ENCODE results near the gene DENR. TPM values are rescaled to one million over a fixed set of nuclear protein-coding genes. Genes with fewer than 3 reads are reported as not detected.

The DENR gene, protein sequence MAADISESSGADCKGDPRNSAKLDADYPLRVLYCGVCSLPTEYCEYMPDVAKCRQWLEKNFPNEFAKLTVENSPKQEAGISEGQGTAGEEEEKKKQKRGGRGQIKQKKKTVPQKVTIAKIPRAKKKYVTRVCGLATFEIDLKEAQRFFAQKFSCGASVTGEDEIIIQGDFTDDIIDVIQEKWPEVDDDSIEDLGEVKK
- total RNA-seq = 35.7 TPM

DNA sequence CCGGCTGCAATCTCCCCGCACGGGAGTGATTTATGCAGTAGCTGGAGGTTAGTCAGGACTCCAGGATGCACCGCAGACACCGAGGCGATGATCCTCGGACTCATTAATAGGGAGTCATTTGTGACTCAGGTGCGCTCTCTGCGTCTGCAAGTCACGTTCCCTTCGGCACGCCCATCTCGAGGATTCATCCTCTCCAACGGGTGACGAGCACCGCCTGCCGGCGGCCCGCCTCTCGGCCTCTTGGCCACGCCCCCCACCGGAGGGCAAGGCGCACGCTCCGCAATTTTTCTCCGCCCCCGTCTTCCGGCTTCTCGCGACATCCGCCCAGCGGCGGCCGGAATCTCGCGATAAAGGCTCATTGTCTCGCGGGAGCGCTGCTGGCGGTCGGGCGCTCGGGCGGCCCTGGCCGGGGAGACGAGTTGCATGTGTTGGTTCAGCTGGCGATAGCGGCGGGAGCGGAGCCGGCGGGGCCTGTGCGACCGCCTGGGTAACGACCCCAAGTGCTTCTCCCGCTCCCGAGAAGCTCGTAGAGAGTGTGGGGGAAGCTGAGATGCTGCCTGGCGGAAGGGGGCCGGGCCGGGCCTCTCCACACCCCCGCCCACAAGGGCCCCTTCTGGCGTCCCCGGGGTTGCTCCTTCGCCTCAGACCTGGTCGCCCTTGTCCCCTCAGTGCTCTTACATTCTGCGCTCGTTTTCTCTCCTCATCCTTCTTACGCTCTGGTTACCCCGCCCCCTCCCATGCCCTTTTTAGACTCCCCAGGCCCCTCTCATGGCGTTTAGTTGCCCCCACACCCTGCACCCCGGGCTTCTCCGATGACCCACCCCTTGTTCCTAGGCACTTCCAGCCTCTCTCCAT, at the start of gene DENR:
DENR (plus strand) TSS at position 361 of the 855 bp plus-strand sequence. CDS start 878 bp downstream, outside the sequence.

DNA sequence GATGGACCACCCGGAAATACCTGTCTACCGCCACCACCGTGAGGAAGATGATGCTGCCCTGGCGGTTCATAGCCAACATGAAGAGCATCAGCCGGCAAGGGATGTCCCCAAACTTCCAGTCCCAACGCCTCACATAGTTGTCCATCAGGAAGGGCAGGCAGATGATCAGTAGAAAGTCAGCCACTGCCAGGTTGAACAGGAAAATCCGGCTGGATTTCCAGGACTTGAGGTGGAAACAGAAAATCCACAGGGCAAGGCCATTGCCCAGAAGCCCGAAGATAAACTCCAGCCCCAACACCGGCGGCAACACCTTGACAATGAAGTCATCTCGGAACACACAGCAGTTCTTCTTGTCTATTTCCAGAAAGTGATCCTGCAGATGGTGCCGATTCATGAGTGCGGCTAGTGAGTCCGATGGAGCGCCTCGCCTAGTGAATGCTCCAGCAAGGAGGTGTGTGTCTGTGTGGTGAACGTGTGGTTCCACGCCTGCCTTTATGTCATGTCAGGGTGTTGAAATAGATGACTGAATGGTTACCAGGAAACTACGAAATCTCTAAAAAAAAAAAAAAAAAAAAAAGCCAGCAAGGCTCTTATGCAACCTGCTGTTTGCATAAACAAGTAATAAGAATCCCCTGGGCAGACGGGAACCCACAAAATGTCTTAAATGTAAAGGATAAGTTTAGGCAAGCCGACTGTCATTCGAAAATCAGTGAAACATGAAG, 49.6 kb upstream of the DENR start, which contains the start of gene HCAR2:
HCAR2 (minus strand) TSS at position 468 of the 722 bp plus-strand sequence; CDS start at position 394, 74 bp downstream.

DNA sequence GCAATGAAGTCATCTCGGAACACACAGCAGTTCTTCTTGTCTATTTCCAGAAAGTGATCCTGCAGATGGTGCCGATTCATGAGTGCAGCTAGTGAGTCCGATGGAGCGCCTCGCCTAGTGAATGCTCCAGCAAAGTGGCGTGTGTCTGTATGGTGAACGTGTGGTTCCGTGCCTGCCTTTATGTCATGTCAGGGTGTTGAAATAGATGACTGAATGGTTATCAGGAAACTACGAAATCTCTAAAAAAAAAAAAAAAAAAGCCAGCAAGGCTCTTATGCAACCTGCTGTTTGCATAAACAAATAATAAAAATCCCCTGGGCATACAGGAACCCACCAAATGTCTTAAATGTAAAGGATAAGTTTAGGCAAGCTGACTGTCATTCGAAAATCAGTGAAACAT, 36.0 kb upstream of the DENR start, which contains the start of gene HCAR3:
HCAR3 (minus strand) TSS at position 154 of the 400 bp plus-strand sequence; CDS start at position 80, 74 bp downstream.

DNA sequence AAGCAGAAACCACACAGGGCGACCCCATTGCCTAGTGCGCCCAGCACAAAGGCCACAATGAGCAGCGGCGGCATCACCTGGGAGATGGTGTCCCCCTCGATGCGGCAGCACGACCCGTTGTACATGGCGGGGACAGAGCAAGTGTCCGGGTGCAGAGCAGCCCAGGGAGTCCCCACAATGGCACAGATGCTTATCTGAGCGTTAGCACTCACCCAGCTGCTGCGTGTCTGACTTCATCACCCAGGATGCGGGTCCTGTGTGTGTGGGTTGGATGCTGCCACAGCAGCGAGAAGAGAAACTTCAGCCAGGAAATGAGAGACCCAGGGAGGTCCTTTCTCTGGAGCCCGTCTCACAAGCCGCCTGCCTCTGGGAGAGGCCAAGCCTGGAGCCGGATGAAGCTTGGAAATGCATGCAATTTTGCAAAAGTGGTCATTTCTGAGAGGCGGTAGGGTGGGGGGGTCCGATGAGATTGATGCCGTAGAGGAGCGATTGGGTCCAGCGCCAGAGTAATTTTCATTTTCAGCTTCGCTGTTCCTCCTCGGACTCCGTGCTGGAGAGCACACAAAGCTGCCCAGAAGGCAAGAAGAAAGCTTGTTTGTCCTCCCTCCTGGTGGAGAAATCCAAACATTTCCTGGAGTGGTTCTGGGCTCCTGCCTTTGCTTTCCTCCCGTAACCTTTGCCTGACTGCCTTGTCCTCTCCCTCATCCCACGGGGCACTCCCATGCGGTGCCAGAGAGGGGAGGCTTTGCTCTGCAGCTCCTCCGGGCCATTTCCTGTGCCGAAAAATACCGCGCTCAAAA, 22.2 kb upstream of the DENR start, which contains the start of gene HCAR1:
HCAR1 (minus strand) TSS at position 630 of the 800 bp plus-strand sequence; CDS start at position 125, 505 bp downstream.

Small RNAs within 50 kb of the gene (small RNA-seq; reads per million reads assigned to genes)
- gene AC026333.2 (ENCODE audit: low replicate concordance) = not detected
- gene RF00019 (ENCODE audit: low replicate concordance) = not detected

Other genes with a start within 250 kb of the DENR start
- gene RSRC2, start 225.9 kb upstream of the DENR start, total RNA-seq = 127 TPM
- 94.2 TPM for gene KNTC1, start 225.6 kb upstream of the DENR start, total RNA-seq
- not detected for gene HCAR2, start 49.5 kb upstream of the DENR start, total RNA-seq
- not detected for gene HCAR3, start 36.0 kb upstream of the DENR start, total RNA-seq
- 0.31 TPM for gene HCAR1, start 22.0 kb upstream of the DENR start, total RNA-seq
- gene CCDC62, start 21.7 kb downstream of the DENR start, total RNA-seq = 7.2 TPM
- gene HIP1R, start 82.6 kb downstream of the DENR start, total RNA-seq = 136 TPM
- 35.1 TPM for gene VPS37B, start 143.3 kb downstream of the DENR start, total RNA-seq
- 42.3 TPM for gene ABCB9, start 213.6 kb downstream of the DENR start, total RNA-seq
- gene OGFOD2, start 222.4 kb downstream of the DENR start, total RNA-seq = 8.1 TPM
- 31.3 TPM for gene ARL6IP4, start 227.9 kb downstream of the DENR start, total RNA-seq